Neural progenitor cell (in vitro differentiated cells): ENCODE results near the gene SLC38A8. TPM values are rescaled to one million over a fixed set of nuclear protein-coding genes. Genes with fewer than 3 reads are reported as not detected.

ENCODE experiments used
- DNase-seq: peaks from one replicate; pipeline ENCODE4 v3.0.0-alpha.2; 2016; ENCODE audit warnings: low spot score
- H2AFZ ChIP-seq: fragments of 200-600 bp; sonication (generic); replicated peaks from 2 replicates; pipeline ENCODE4 v1.6.1; 2016; ENCODE audit warnings: antibody characterized with exemption
- H3F3A ChIP-seq: fragments of 200-600 bp; sonication (generic); 2 replicates; pipeline ENCODE4 v1.6.1; 2016; ENCODE audit warnings: antibody characterized with exemption, low read depth
- H3K27ac ChIP-seq: fragments of 200-600 bp; sonication (generic); 2 replicates; pipeline ENCODE4 v1.5.1; 2016; ENCODE audit warnings: mild to moderate bottlenecking
- H3K27me3 ChIP-seq: fragments of 200-600 bp; sonication (generic); 2 replicates; pipeline ENCODE4 v1.6.1; 2016; ENCODE audit warnings: mild to moderate bottlenecking, moderate library complexity
- H3K36me3 ChIP-seq: fragments of 200-600 bp; sonication (generic); 2 replicates; pipeline ENCODE4 v1.5.1; 2016
- H3K4me1 ChIP-seq: fragments of 200-600 bp; sonication (generic); 2 replicates; pipeline ENCODE4 v1.6.1; 2016; ENCODE audit warnings: mixed run types
- H3K4me2 ChIP-seq: fragments of 200-600 bp; sonication (generic); 2 replicates; pipeline ENCODE4 v1.6.1; 2016
- H3K4me3 ChIP-seq: fragments of 200-600 bp; sonication (generic); 2 replicates; pipeline ENCODE4 v1.5.1; 2016
- H3K79me2 ChIP-seq: fragments of 200-600 bp; sonication (generic); 2 replicates; pipeline ENCODE4 v1.6.1; 2016; ENCODE audit warnings: low read depth
- H3K9ac ChIP-seq: fragments of 200-600 bp; sonication (generic); 2 replicates; pipeline ENCODE4 v1.6.1; 2016
- H3K9me3 ChIP-seq: fragments of 200-600 bp; sonication (generic); 2 replicates; pipeline ENCODE4 v1.5.1; 2016; ENCODE audit warnings: low read depth
- H4K20me1 ChIP-seq: fragments of 200-600 bp; sonication (generic); 2 replicates; pipeline ENCODE4 v1.6.1; 2016; ENCODE audit warnings: low read depth
- H3K27ac Mint-ChIP-seq: 3 replicates; pipeline ENCODE4 v1.8.0; 2021; ENCODE audit warnings: mixed read lengths
- H3K27me3 Mint-ChIP-seq: 2 replicates; pipeline ENCODE4 v1.8.0; 2022; ENCODE audit warnings: low read depth, mild to moderate bottlenecking, inconsistent platforms, moderate library complexity, mixed read lengths; ENCODE audit not compliant: insufficient read depth
- H3K36me3 Mint-ChIP-seq: 3 replicates; pipeline ENCODE4 v1.8.0; 2021; ENCODE audit warnings: mixed read lengths
- H3K4me1 Mint-ChIP-seq: 3 replicates; pipeline ENCODE4 v1.8.0; 2021; ENCODE audit warnings: mixed read lengths
- H3K4me3 Mint-ChIP-seq: 3 replicates; pipeline ENCODE4 v1.8.0; 2021; ENCODE audit warnings: mild to moderate bottlenecking, moderate library complexity, mixed read lengths
- H3K9me3 Mint-ChIP-seq: 3 replicates; pipeline ENCODE4 v1.8.0; 2020; ENCODE audit warnings: mixed read lengths
- CTCF ChIP-seq: fragments of 200-600 bp; sonication (generic); IDR thresholded peaks from 2 replicates; pipeline ENCODE4 v1.5.1; 2017; ENCODE audit warnings: antibody characterized with exemption, mild to moderate bottlenecking
- EZH2 ChIP-seq: fragments of 200-600 bp; sonication (generic); IDR thresholded peaks from 2 replicates; pipeline ENCODE4 v1.6.1; 2017; ENCODE audit warnings: antibody characterized with exemption, mild to moderate bottlenecking, moderate library complexity
- EZH2phosphoT487 ChIP-seq: fragments of 200-600 bp; sonication (generic); IDR thresholded peaks from 2 replicates; pipeline ENCODE4 v1.6.1; 2017; ENCODE audit warnings: antibody characterized with exemption
- total RNA-seq: library from RNA; depleted of rRNA; stranded (reverse); fragments of >200 nt; gene quantifications from 2 replicates; pipeline ENCODE4 v1.2.3, GENCODE V29; 2015; ENCODE audit warnings: low replicate concordance

The SLC38A8 gene
- total RNA-seq, 1 donor from 2014 or later, result not detected

- Mint-ChIP-seq H3K36me3 (peaks cover 3% of the 10 kb centered on the region), H3K27ac (peak overlapping the region; percentile 97), H3K4me1 (peaks cover 89% of the 10 kb centered on the region), H3K27me3 (peaks cover 14% of the 10 kb centered on the region), H3K4me3 (peak overlapping the region; percentile 71), H3K9me3 (no peaks in the 10 kb centered on the region)
- TF ChIP-seq EZH2 (no peak), CTCF (no peak), EZH2phosphoT487 (no peak)
- no peaks in the 10 kb centered on the region for H3K27me3 ChIP-seq
- H3K4me1 ChIP-seq, result peaks cover 30% of the 10 kb centered on the region
- no peak overlapping the region for H3K4me3 ChIP-seq
- DNase-seq, result no peak
- no peak overlapping the region for H3K27ac ChIP-seq
- no peaks in the 10 kb centered on the region for H4K20me1 ChIP-seq
- H2AFZ ChIP-seq, result no peak overlapping the region
- no peaks in the 10 kb centered on the region for H3K36me3 ChIP-seq
- H3F3A ChIP-seq, result peaks cover 16% of the 10 kb centered on the region
- no peaks in the 10 kb centered on the region for H3K9me3 ChIP-seq
- H3K9ac ChIP-seq, result no peak overlapping the region
- no peak overlapping the region for H3K4me2 ChIP-seq
- no peaks in the 10 kb centered on the region for H3K79me2 ChIP-seq
Measured at GRCh38 chr16:83992624-83993023, 50.0 kb downstream of the SLC38A8 start.

- no peak overlapping the region for H3K4me2 ChIP-seq
- H3K4me3 Mint-ChIP-seq, result no peak overlapping the region
- DNase-seq, result no peak
- no peak overlapping the region for H3K9ac ChIP-seq
- peaks cover 13% of the 10 kb centered on the region for H3K27me3 Mint-ChIP-seq
- peaks cover 1% of the 10 kb centered on the region for H3K9me3 Mint-ChIP-seq
- H3K79me2 ChIP-seq, result no peaks in the 10 kb centered on the region
- peaks cover 13% of the 10 kb centered on the region for H3K36me3 Mint-ChIP-seq
- H3K27ac ChIP-seq, result no peak overlapping the region
- H3K4me1 Mint-ChIP-seq, result peaks cover 75% of the 10 kb centered on the region
- no peak overlapping the region for H3K4me3 ChIP-seq
- H3K27ac Mint-ChIP-seq, result peak overlapping the region; percentile 97
- H3K27me3 ChIP-seq, result no peaks in the 10 kb centered on the region
- H3K4me1 ChIP-seq, result peaks cover 23% of the 10 kb centered on the region
- H3F3A ChIP-seq, result peaks cover 16% of the 10 kb centered on the region
- no peaks in the 10 kb centered on the region for H4K20me1 ChIP-seq
- H3K36me3 ChIP-seq, result no peaks in the 10 kb centered on the region
- TF ChIP-seq EZH2, result no peak
- TF ChIP-seq CTCF, result no peak
- TF ChIP-seq EZH2phosphoT487, result no peak
- H2AFZ ChIP-seq, result no peak overlapping the region
- no peaks in the 10 kb centered on the region for H3K9me3 ChIP-seq
Measured at GRCh38 chr16:83990492-83990891, 52.1 kb downstream of the SLC38A8 start.

GRCh38 chr16:83989300-83989699, 53.3 kb downstream of the SLC38A8 start:
- H3K4me3 Mint-ChIP-seq, result peak overlapping the region; percentile 49
- no peak overlapping the region for H3K4me2 ChIP-seq

More at GRCh38 chr16:83989300-83989699, 53.3 kb downstream of the SLC38A8 start:
- H3K4me1 Mint-ChIP-seq, result peaks cover 64% of the 10 kb centered on the region
- Histone ChIP-seq H3K27me3 (no peaks in the 10 kb centered on the region), H3K36me3 (no peaks in the 10 kb centered on the region), H3K9me3 (no peaks in the 10 kb centered on the region), H3K79me2 (no peaks in the 10 kb centered on the region), H3K9ac (no peak overlapping the region), H4K20me1 (no peaks in the 10 kb centered on the region), H3F3A (peaks cover 4% of the 10 kb centered on the region), H3K27ac (no peak overlapping the region), H3K4me1 (peaks cover 11% of the 10 kb centered on the region), H3K4me3 (no peak overlapping the region), H2AFZ (no peak overlapping the region)
- peak overlapping the region; percentile 97 for H3K27ac Mint-ChIP-seq
- TF ChIP-seq EZH2, result no peak
- no peak for TF ChIP-seq CTCF
- TF ChIP-seq EZH2phosphoT487, result no peak
- H3K9me3 Mint-ChIP-seq, result peaks cover 2% of the 10 kb centered on the region
- H3K27me3 Mint-ChIP-seq, result peaks cover 7% of the 10 kb centered on the region
- peaks cover 17% of the 10 kb centered on the region for H3K36me3 Mint-ChIP-seq
- no peak for DNase-seq
